NCI-H146 treated with DMSO at 0.1 percent for 48 hours (cell line): ENCODE measurements around the gene NCAPD2.
"Not testable (repeated sequence)": the region's sequence is repeated elsewhere in the genome, so short reads cannot be mapped to it uniquely, and the experiment has no call there.

Experiments used
- DNase-seq: peaks from one replicate; lab custom pipeline; 2025; ENCODE audit not compliant: unreplicated experiment; lab: John Stamatoyannopoulos, UW

Gene NCAPD2

GRCh38 chr12:6546016-6546415 is 52.1 kb downstream of the NCAPD2 start:
- no peak for DNase-seq

GRCh38 chr12:6547566-6547965 is 53.7 kb downstream of the NCAPD2 start:
- no peak for DNase-seq

- DNase-seq = no peak
Observed at GRCh38 chr12:6547987-6548386, 54.1 kb downstream of the NCAPD2 start.

- no peak for DNase-seq
Observed at GRCh38 chr12:6548556-6548955, 54.7 kb downstream of the NCAPD2 start.

- no peak for DNase-seq
Observed at GRCh38 chr12:6548966-6549683, 55.2 kb downstream of the NCAPD2 start.

GRCh38 chr12:6549684-6550151 is 55.8 kb downstream of the NCAPD2 start:
- no peak for DNase-seq

GRCh38 chr12:6550294-6551062 is 56.6 kb downstream of the NCAPD2 start:
- DNase-seq = no peak

- DNase-seq = no peak
Observed at GRCh38 chr12:6551063-6551461, 57.2 kb downstream of the NCAPD2 start.

GRCh38 chr12:6551496-6552139 is 57.7 kb downstream of the NCAPD2 start:
- DNase-seq = no peak

- no peak for DNase-seq
Observed at GRCh38 chr12:6552140-6552551, 58.2 kb downstream of the NCAPD2 start.

GRCh38 chr12:6553051-6553868 is 59.4 kb downstream of the NCAPD2 start:
- no peak for DNase-seq

- DNase-seq = no peak
Observed at GRCh38 chr12:6554168-6555017, 60.5 kb downstream of the NCAPD2 start.

GRCh38 chr12:6555018-6555691 is 61.3 kb downstream of the NCAPD2 start:
- no peak for DNase-seq

GRCh38 chr12:6556496-6556817 is 62.6 kb downstream of the NCAPD2 start:
- DNase-seq = not testable (repeated sequence)

- no peak for DNase-seq
Observed at GRCh38 chr12:6556857-6557256, 63.0 kb downstream of the NCAPD2 start.

- DNase-seq = not testable (repeated sequence)
Observed at GRCh38 chr12:6558014-6558760, 64.3 kb downstream of the NCAPD2 start.

- DNase-seq = no peak
Observed at GRCh38 chr12:6559500-6559899, 65.6 kb downstream of the NCAPD2 start.

- DNase-seq = no peak
Observed at GRCh38 chr12:6560501-6561205, 66.8 kb downstream of the NCAPD2 start.
